B cell (primary cell): ENCODE data around the gene ABCB10. TPM values are rescaled to one million over a fixed set of nuclear protein-coding genes. Genes with fewer than 3 reads are reported as not detected.

ENCODE experiments used
- ATAC-seq: fragments of 200-7000 bp; cut with Tn5 transposase; one replicate; pipeline ENCODE4 v1.10.0; 2021; ENCODE audit warnings: low read depth, mild to moderate bottlenecking, moderate number of reproducible peaks, moderate library complexity
- CTCF ChIA-PET: fragments of 350-600 bp; sonication (Branson Sonifier 250); formaldehyde crosslinking; loops from one replicate; lab custom pipeline; 2021; ENCODE audit warnings: antibody characterized with exemption, inconsistent platforms; lab: Charles Lee
- POLR2A ChIA-PET: fragments of 350-600 bp; sonication (Branson Sonifier 250); formaldehyde crosslinking; loops from one replicate; lab custom pipeline; 2021; ENCODE audit warnings: antibody characterized with exemption; lab: Charles Lee
- DNase-seq: peaks from one replicate; pipeline ENCODE4 v3.0.0; 2013
- H2AFZ ChIP-seq: 2 replicates; pipeline ENCODE4 v1.6.1; 2012; ENCODE audit warnings: mild to moderate bottlenecking, low read depth, low read length; ENCODE audit not compliant: insufficient read depth, poor library complexity, severe bottlenecking
- H3K27ac ChIP-seq, 2 donors: 1 replicate in 1 of 2; 2 replicates in 1 of 2; pipeline ENCODE4 v1.5.1; 2012 to 2013; ENCODE audit warnings: low read length in 2 of 2, mild to moderate bottlenecking in 2 of 2, moderate library complexity in 1 of 2
- H3K27me3 ChIP-seq, 4 experiments: fragments of 200-600 bp in 1 of 4; sonication (generic) in 1 of 4; replicated peaks in 1 of 4; 1 replicate in 2 of 4; 2 replicates in 2 of 4; pipeline versions ENCODE4 v1.6.1 to v1.7.0; 2013 to 2016; ENCODE audit warnings: low read length in 3 of 4, mild to moderate bottlenecking in 2 of 4, mixed read lengths in 1 of 4, moderate library complexity in 1 of 4; ENCODE audit not compliant: insufficient read depth in 4 of 4, control insufficient read depth in 3 of 4; ENCODE audit errors: control extremely low read depth in 1 of 4
- H3K36me3 ChIP-seq, 2 experiments: replicated peaks in 1 of 2; 1 replicate in 1 of 2; 2 replicates in 1 of 2; pipeline versions ENCODE4 v1.6.1 to v1.7.1; 2013; ENCODE audit warnings: low read length in 1 of 2; ENCODE audit not compliant: insufficient read depth in 2 of 2, control insufficient read depth in 1 of 2; ENCODE audit errors: control extremely low read depth in 1 of 2, extremely low read depth in 1 of 2
- H3K4me1 ChIP-seq, 2 donors: fragments of 200-600 bp in 1 of 2; sonication (generic) in 1 of 2; 1 replicate in 1 of 2; 2 replicates in 1 of 2; pipeline versions ENCODE4 v1.5.1 to v1.6.1; 2013 to 2017; ENCODE audit warnings: low read length in 2 of 2; ENCODE audit not compliant: control insufficient read depth in 2 of 2, insufficient read depth in 2 of 2
- H3K4me2 ChIP-seq: replicated peaks from 2 replicates; pipeline ENCODE3; 2012; ENCODE audit warnings: mild to moderate bottlenecking, low read depth, low read length; ENCODE audit not compliant: poor library complexity, severe bottlenecking
- H3K4me3 ChIP-seq, 5 experiments: fragments of 200-600 bp in 1 of 5; sonication (generic) in 1 of 5; 1 replicate in 3 of 5; 2 replicates in 2 of 5; pipeline versions ENCODE4 v1.5.1 to v1.7.0; 2011 to 2016; ENCODE audit warnings: low read length in 4 of 5, mild to moderate bottlenecking in 4 of 5, low read depth in 2 of 5, control low read depth in 1 of 5, moderate library complexity in 1 of 5; ENCODE audit not compliant: insufficient read depth in 1 of 5; ENCODE audit errors: control extremely low read depth in 1 of 5, extremely low read depth in 1 of 5
- H3K79me2 ChIP-seq: fragments of 200-600 bp; sonication (generic); one replicate; pipeline ENCODE4 v1.6.0; 2016; ENCODE audit warnings: low read length; ENCODE audit not compliant: control insufficient read depth, insufficient read depth
- H3K9ac ChIP-seq: fragments of 200-600 bp; sonication (generic); 2 replicates; pipeline ENCODE4 v1.6.1; 2017; ENCODE audit warnings: mild to moderate bottlenecking, low read length, moderate library complexity
- H3K9me3 ChIP-seq, 3 donors: one replicate each; pipeline versions ENCODE4 v1.6.1 to v1.7.1; 2013; ENCODE audit warnings: low read length in 2 of 3; ENCODE audit not compliant: control insufficient read depth in 2 of 3, insufficient read depth in 1 of 3; ENCODE audit errors: control extremely low read depth in 1 of 3
- H4K20me1 ChIP-seq: 2 replicates; pipeline ENCODE4 v1.6.0; 2012; ENCODE audit warnings: mild to moderate bottlenecking, low read length; ENCODE audit not compliant: insufficient read depth, control insufficient read depth, poor library complexity, severe bottlenecking
- H3K27ac Mint-ChIP-seq: one replicate; pipeline ENCODE4 v1.8.0; 2021; ENCODE audit warnings: mixed read lengths
- H3K27me3 Mint-ChIP-seq: one replicate; pipeline ENCODE4 v1.8.0; 2021; ENCODE audit warnings: mixed read lengths
- H3K4me1 Mint-ChIP-seq: one replicate; pipeline ENCODE4 v1.8.0; 2021; ENCODE audit warnings: mixed read lengths
- H3K4me3 Mint-ChIP-seq: one replicate; pipeline ENCODE4 v1.8.0; 2021; ENCODE audit warnings: mixed read lengths
- H3K9me3 Mint-ChIP-seq: one replicate; pipeline ENCODE4 v1.8.0; 2022; ENCODE audit warnings: mixed read lengths; ENCODE audit not compliant: insufficient read depth
- CTCF ChIP-seq: fragments of 200-600 bp; IDR thresholded peaks from one replicate; pipeline ENCODE4 v1.8.0; 2022; ENCODE audit warnings: antibody characterized with exemption, mild to moderate bottlenecking
- EZH2 ChIP-seq: IDR thresholded peaks from 2 replicates; pipeline ENCODE4 v1.6.1; 2012; ENCODE audit warnings: borderline replicate concordance, low read depth, mild to moderate bottlenecking, moderate library complexity, low read length; ENCODE audit not compliant: insufficient read depth, poor library complexity, severe bottlenecking
- WGBS: methylation state at CpG from one replicate; pipeline ENCODE4 v1.1.5; 2013; ENCODE audit warnings: missing lambda C conversion rate; ENCODE audit not compliant: insufficient coverage; 5-methylcytosine and 5-hydroxymethylcytosine counted together
- intact Hi-C: fragments of 100-400 bp; cut with micrococcal nuclease; formaldehyde crosslinking; loops from one replicate; pipeline ENCODE4 v1.10.0; 2022
- polyA plus RNA-seq: library from polyadenylated mRNA; depleted of rRNA; stranded (reverse); fragments of >200 nt; gene quantifications from 2 replicates; pipeline ENCODE4 v1.2.3, GENCODE V29; 2012
- total RNA-seq, 2 donors: library from RNA; stranded (reverse); fragments of 120-200 nt in 1 of 2; gene quantifications; 1 replicate in 1 of 2; 2 replicates in 1 of 2; pipeline versions ENCODE4 v1.2.3 to v1.2.4, GENCODE V29; 2013 to 2022

The ABCB10 gene
- total and polyA plus RNA-seq, 2 donors (not counting 1 experiment from before 2014, with no cell fraction given), result 6.5 to 18.6 TPM

GRCh38 chr1:229508823-229509337 lies 49.6 kb downstream of the ABCB10 start:
- CTCF ChIA-PET, result interaction anchor here (0.6 to 2.7 kb wide), 11 partner anchors 9 to 1829 kb away, joined by 3 to 27 read pairs (median 3); partner anchors contain the start of genes ABCB10, CCSAP, EXOC8 and SPRTN
- peaks cover 14 to 17% of the 10 kb centered on the region in 2 donors for H3K4me1 ChIP-seq

More at GRCh38 chr1:229508823-229509337, 49.6 kb downstream of the ABCB10 start:
- H3K27me3 ChIP-seq, result no peaks in the 10 kb centered on the region
- Mint-ChIP-seq H3K4me3 (peak overlapping the region; percentile 96), H3K4me1 (peaks cover 23% of the 10 kb centered on the region), H3K27ac (peak overlapping the region; percentile 99), H3K27me3 (no peaks in the 10 kb centered on the region), H3K9me3 (no peaks in the 10 kb centered on the region)
- TF ChIP-seq EZH2 (no peak), CTCF (no peak)
- H3K4me2 ChIP-seq, result peak overlapping the region; percentile 91
- H3K36me3 ChIP-seq, result peaks cover 0 to 8% of the 10 kb centered on the region in 2 experiments
- H3K9me3 ChIP-seq, result peaks cover 0 to 4% (median 0%) of the 10 kb centered on the region in 3 donors
- DNase-seq (no peak), ATAC-seq (no peak)
- peak overlapping the region; percentile 84 to 99 (median 89) for H3K4me3 ChIP-seq
- POLR2A ChIA-PET, result interaction anchor here (1.6 kb wide), 1 partner anchor 29 kb away, joined by 9 read pairs; no protein-coding TSS in a partner anchor
- peak overlapping the region; percentile 94 for H3K9ac ChIP-seq
- WGBS, result 79% methylated on average over 3 of the region's 7 CpGs
- intact Hi-C loops, result loop anchor here (1.0 to 10.0 kb wide), 8 partner anchors 29 to 1733 kb away; partner anchors contain the start of genes ABCB10, C1orf35, CCSAP and COG2
- peak overlapping the region; percentile 86 for H2AFZ ChIP-seq
- H3K79me2 ChIP-seq, result peaks cover 28% of the 10 kb centered on the region
- no peaks in the 10 kb centered on the region for H4K20me1 ChIP-seq
- H3K27ac ChIP-seq, result peak overlapping the region; percentile 93 to 94
